GM12873 (cell line): Measurements from ENCODE around the gene DNAH2.

ENCODE experiments used
- CTCF ChIP-seq: IDR thresholded peaks from 2 replicates; pipeline ENCODE4 v1.5.1; 2012; ENCODE audit warnings: low read depth, mild to moderate bottlenecking, moderate library complexity, low read length, control low read depth; ENCODE audit not compliant: insufficient read depth; ENCODE audit errors: missing control alignments

DNAH2 gene

DNA sequence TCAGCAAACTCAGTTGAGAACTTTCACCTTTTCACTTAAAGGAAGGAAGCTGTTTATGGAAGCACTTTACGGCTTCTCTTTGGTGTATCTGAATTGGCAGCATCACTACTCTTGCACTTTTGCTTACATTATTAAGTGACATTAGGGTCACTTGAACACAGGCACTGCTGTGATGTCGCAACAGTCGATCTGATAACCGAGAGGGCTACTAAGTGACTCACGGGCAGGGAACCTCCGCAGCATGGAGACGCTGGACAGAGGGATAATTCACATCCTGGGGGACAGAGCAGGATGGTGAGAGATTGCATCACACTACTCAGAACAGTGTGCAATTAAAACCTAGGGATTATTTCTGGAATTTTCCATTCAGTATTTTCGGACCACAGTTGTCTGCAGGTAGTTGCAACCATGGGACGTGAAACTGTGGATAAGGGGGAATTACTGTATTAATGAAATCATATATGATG, 56.5 kb downstream of the DNAH2 start:
- TF ChIP-seq CTCF = no peak

GRCh38 chr17:7775051-7775450, 57.5 kb downstream of the DNAH2 start:
- no peak for TF ChIP-seq CTCF

DNA sequence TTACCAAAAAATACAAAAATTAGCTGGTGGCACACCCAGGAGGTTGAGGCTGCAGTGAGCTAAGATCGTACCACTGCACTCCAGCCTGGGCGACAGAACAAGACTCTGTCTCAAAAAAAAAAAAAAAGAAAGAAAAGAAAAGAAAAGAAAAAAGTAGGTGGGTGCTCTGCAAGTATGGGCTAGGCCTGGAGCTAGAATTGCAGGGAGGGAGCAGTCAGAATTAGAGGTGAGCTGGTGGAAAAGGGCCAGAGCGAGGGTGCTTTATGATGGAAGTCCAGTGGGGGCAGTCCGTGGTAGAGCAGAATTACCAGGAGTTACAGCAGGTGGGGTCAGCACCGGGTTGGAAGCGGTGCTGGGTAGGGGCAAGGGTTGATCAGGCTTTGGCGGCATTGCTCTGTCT, 59.5 kb downstream of the DNAH2 start:
- no peak for TF ChIP-seq CTCF

DNA sequence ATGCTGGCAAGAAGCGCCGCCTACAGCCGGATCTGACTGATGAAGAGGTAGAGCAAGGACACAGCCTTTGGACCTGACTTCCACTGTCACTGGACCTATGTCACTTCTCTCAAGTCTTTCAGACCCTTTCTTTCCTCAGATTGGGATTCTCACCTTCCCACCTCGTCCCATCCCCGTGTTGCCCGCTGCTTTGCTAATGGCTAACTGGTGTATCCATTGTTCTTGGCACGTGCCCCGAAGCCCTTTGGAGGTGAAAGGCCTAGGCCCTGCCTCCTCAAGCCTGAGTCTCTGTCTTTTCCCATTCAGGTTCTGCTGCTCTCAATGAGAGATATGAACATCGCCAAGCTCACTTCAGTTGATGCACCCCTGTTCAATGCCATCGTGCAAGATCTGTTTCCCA, 63.2 kb downstream of the DNAH2 start:
- TF ChIP-seq CTCF = no peak

DNA sequence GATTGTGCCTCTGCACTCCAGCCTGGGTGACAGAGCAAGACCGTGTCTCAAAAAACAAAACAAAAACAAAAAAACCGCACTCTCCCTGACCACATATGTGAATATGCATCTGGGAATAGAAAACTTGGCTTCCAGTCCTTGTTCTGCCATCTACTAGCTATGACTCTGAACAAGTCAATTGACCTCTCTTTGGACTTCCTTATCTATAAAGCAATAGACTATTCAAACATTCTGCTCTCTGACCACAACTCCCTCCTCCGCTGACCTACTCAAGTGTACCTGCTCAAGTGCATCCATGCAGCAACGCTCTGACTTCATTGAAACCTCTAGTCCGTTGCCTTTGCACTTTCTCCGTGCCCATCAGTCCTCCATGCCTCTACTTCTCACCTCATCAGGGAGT, 63.9 kb downstream of the DNAH2 start:
- no peak for TF ChIP-seq CTCF

DNA sequence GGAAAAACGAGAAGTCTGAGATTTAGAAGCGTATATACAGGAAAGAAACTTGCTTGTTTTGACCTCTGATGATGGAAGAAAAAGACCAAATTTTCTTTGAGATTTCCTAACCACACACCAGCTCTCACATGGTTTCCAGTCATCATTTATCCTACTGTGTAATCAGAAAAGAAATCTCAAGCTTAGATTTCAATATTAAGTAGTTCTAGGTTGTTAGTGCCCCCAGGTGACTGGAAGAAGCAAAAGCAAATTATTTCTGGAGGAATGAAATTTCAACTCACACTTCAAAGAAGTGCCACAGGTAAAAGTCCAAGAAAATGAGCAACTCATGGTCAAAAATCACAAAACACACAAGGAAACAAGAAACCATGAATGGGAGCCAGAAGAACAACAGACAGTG, 64.7 kb downstream of the DNAH2 start:
- TF ChIP-seq CTCF = peak; percentile 3

GRCh38 chr17:7786866-7787265, 69.3 kb downstream of the DNAH2 start:
- TF ChIP-seq CTCF = no peak

- TF ChIP-seq CTCF = no peak
These were observed 71.6 kb downstream of the DNAH2 start for GRCh38 chr17:7789131-7789530.
